CD4-positive, alpha-beta T cell (primary cell): Measurements from ENCODE around the gene ADSS1. TPM values are rescaled to one million over a fixed set of nuclear protein-coding genes. Genes with fewer than 3 reads are reported as not detected.

Source experiments
- ATAC-seq: fragments of 200-7000 bp; cut with Tn5 transposase; one replicate; pipeline ENCODE4 v1.10.0; 2022; ENCODE audit warnings: mild to moderate bottlenecking; ENCODE audit not compliant: poor library complexity
- CTCF ChIA-PET: fragments of 350-600 bp; sonication (Branson Sonifier 250); formaldehyde crosslinking; loops from one replicate; lab custom pipeline; 2021; ENCODE audit warnings: antibody characterized with exemption, inconsistent platforms; lab: Charles Lee
- POLR2A ChIA-PET: fragments of 350-600 bp; sonication (Branson Sonifier 250); formaldehyde crosslinking; loops from one replicate; lab custom pipeline; 2021; ENCODE audit warnings: antibody characterized with exemption, inconsistent platforms; lab: Charles Lee
- DNase-seq, 14 experiments: peaks; one replicate each; pipeline ENCODE4 v3.0.0-alpha.2; 2013 to 2020; ENCODE audit warnings: mixed read lengths in 2 of 14
- H3K27ac ChIP-seq, 2 donors: one replicate each; pipeline versions ENCODE4 v1.5.1 to v1.7.0; 2013; ENCODE audit warnings: low read length in 2 of 2, low read depth in 1 of 2, mild to moderate bottlenecking in 1 of 2
- H3K27me3 ChIP-seq, 2 experiments: 1 replicate in 1 of 2; 2 replicates in 1 of 2; pipeline versions ENCODE4 v1.6.1 to v1.7.0; 2013; ENCODE audit warnings: low read length in 2 of 2, control low read depth in 1 of 2, mild to moderate bottlenecking in 1 of 2, moderate library complexity in 1 of 2; ENCODE audit not compliant: insufficient read depth in 2 of 2, control insufficient read depth in 1 of 2
- H3K36me3 ChIP-seq: one replicate; pipeline ENCODE4 v1.6.1; 2013; ENCODE audit warnings: low read length, control low read depth; ENCODE audit not compliant: insufficient read depth
- H3K4me1 ChIP-seq: one replicate; pipeline ENCODE4 v1.6.1; 2013; ENCODE audit warnings: low read length, control low read depth; ENCODE audit not compliant: insufficient read depth
- H3K4me3 ChIP-seq: one replicate; pipeline ENCODE4 v1.5.1; 2013; ENCODE audit warnings: mild to moderate bottlenecking, low read length, moderate library complexity
- H3K9me3 ChIP-seq, 2 experiments: 1 replicate in 1 of 2; 2 replicates in 1 of 2; pipeline versions ENCODE4 v1.6.1 to v1.7.0; 2013; ENCODE audit warnings: low read length in 2 of 2, mild to moderate bottlenecking in 2 of 2, control low read depth in 1 of 2, moderate library complexity in 1 of 2; ENCODE audit not compliant: control insufficient read depth in 1 of 2, insufficient read depth in 1 of 2
- H3K27ac Mint-ChIP-seq: one replicate; pipeline ENCODE4 v1.8.0; 2020; ENCODE audit warnings: mixed read lengths
- H3K27me3 Mint-ChIP-seq: one replicate; pipeline ENCODE4 v1.8.0; 2021; ENCODE audit warnings: mixed read lengths
- H3K36me3 Mint-ChIP-seq: one replicate; pipeline ENCODE4 v1.8.0; 2021; ENCODE audit warnings: low read depth, mixed read lengths
- H3K4me1 Mint-ChIP-seq: one replicate; pipeline ENCODE4 v1.8.0; 2021; ENCODE audit warnings: low read depth, mixed read lengths
- H3K4me3 Mint-ChIP-seq: one replicate; pipeline ENCODE4 v1.8.0; 2020; ENCODE audit warnings: mild to moderate bottlenecking, mixed read lengths
- H3K9me3 Mint-ChIP-seq: one replicate; pipeline ENCODE4 v1.8.0; 2020; ENCODE audit warnings: mixed read lengths
- intact Hi-C, 2 experiments: fragments of 100-400 bp; cut with DNase I in 1 of 2; cut with micrococcal nuclease in 1 of 2; formaldehyde crosslinking; loops; one replicate each; pipeline versions ENCODE4 v1.15.1 to v1.9.0; 2023 to 2025; cut with DNase I, micrococcal nuclease
- total RNA-seq, 174 experiments: library from RNA in 2 of 174; stranded (reverse) in 2 of 174; gene quantifications; one replicate each; pipeline ENCODE4 v1.2.3 and lab custom pipeline; 2021 to 2026
- TF ChIP-seq, protein P1 (sequence below): fragments of 200-600 bp; IDR thresholded peaks from one replicate; pipeline ENCODE4 v1.8.0; 2022; ENCODE audit warnings: antibody characterized with exemption, mild to moderate bottlenecking

The ADSS1 gene
- total RNA-seq, 2 experiments from 2014 or later = 2.0 to 2.7 TPM

DNA sequence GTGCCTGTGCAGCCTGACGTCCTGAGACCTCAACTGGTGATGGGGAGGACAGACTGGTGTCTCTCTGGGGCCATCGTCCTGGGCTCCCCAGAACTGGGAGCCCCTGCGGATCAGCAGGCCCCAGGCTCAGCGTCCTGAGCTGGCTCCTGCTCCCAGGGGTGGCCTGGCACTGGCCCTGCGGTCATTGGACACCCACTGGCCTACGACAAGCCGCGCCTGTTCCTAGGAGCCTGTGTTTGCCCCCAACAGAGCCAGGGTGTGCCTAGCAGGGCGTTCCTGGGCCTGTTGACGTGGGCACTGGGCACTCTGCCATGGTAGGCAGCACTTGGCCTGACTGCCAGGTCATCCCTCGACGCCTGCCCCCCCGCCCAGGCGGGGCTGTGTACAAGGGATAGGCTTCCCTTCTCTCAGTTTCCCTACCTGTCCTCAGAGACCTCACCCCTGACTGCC is 8.4 kb downstream of the ADSS1 start:
- CTCF ChIA-PET = no interaction called here
- no peak for ATAC-seq

DNA sequence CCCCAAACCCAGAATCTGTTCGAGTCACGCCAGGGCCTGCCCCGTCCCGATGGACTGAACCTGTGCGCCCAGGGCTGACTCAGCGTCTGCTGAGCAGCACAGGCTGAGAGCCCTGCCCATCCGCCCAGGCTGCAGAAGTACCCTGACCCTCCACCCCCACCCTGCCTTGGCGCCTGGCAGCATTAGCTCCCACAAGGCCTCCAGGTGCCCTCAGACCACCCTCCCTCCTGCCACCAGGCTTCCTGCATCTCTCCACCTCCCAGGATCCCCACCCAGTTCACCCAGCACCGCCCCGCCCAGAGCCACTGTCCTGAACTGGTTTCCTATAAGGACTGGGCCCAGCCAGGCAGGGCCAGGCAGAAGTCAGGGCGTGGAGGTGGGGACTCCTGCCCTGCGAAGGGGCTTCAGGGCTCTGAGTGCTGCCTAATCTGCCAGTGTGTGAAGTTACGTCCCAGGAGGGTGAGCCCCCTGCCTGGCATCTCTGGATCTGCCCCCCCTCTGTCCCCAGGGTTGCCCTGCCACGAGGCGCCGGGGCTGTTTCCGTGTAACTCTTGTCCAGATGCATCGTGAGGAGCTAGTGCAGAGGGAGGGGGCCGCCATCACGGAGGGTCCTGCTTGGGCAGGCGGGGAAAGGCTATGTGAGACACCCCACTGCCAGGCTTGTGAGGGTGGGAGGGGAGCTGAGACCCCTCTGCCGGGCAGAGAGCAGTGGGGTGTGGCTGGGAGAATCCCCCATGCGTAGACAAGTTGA is 9.1 kb downstream of the ADSS1 start:
- DNase-seq = no peak
- H3K27ac ChIP-seq = no peak overlapping the region
- intact Hi-C loops = no loop called here
- ATAC-seq = no peak
- no peaks in the 10 kb centered on the region for H3K27me3 ChIP-seq
- H3K4me3 ChIP-seq = no peak overlapping the region
- no peaks in the 10 kb centered on the region for H3K36me3 ChIP-seq
- Mint-ChIP-seq H3K4me3 (no peak overlapping the region), H3K27ac (no peak overlapping the region), H3K4me1 (no peaks in the 10 kb centered on the region), H3K27me3 (no peaks in the 10 kb centered on the region), H3K36me3 (no peaks in the 10 kb centered on the region), H3K9me3 (no peaks in the 10 kb centered on the region)
- ChIA-PET CTCF (no interaction called here), POLR2A (no interaction called here)
- TF ChIP-seq, protein P1, sequence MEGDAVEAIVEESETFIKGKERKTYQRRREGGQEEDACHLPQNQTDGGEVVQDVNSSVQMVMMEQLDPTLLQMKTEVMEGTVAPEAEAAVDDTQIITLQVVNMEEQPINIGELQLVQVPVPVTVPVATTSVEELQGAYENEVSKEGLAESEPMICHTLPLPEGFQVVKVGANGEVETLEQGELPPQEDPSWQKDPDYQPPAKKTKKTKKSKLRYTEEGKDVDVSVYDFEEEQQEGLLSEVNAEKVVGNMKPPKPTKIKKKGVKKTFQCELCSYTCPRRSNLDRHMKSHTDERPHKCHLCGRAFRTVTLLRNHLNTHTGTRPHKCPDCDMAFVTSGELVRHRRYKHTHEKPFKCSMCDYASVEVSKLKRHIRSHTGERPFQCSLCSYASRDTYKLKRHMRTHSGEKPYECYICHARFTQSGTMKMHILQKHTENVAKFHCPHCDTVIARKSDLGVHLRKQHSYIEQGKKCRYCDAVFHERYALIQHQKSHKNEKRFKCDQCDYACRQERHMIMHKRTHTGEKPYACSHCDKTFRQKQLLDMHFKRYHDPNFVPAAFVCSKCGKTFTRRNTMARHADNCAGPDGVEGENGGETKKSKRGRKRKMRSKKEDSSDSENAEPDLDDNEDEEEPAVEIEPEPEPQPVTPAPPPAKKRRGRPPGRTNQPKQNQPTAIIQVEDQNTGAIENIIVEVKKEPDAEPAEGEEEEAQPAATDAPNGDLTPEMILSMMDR = no peak
- no peaks in the 10 kb centered on the region for H3K4me1 ChIP-seq
- peaks cover 0 to 4% of the 10 kb centered on the region in 2 experiments for H3K9me3 ChIP-seq

More for the DNA sequence above, 8.4 kb downstream of the ADSS1 start:
- H3K4me1 Mint-ChIP-seq = no peaks in the 10 kb centered on the region
- no peaks in the 10 kb centered on the region for H3K36me3 Mint-ChIP-seq
- intact Hi-C loops = no loop called here
- POLR2A ChIA-PET = no interaction called here
- no peaks in the 10 kb centered on the region for H3K9me3 Mint-ChIP-seq
- H3K27ac ChIP-seq = no peak overlapping the region
- no peaks in the 10 kb centered on the region for H3K4me1 ChIP-seq
- no peak overlapping the region for H3K4me3 ChIP-seq
- no peaks in the 10 kb centered on the region for H3K27me3 ChIP-seq
- H3K36me3 ChIP-seq = no peaks in the 10 kb centered on the region
- DNase-seq = no peak
- peaks cover 0 to 4% of the 10 kb centered on the region in 2 experiments for H3K9me3 ChIP-seq
- no peak overlapping the region for H3K27ac Mint-ChIP-seq
- no peaks in the 10 kb centered on the region for H3K27me3 Mint-ChIP-seq
- TF ChIP-seq, protein P1 = no peak
- H3K4me3 Mint-ChIP-seq = no peak overlapping the region

DNA sequence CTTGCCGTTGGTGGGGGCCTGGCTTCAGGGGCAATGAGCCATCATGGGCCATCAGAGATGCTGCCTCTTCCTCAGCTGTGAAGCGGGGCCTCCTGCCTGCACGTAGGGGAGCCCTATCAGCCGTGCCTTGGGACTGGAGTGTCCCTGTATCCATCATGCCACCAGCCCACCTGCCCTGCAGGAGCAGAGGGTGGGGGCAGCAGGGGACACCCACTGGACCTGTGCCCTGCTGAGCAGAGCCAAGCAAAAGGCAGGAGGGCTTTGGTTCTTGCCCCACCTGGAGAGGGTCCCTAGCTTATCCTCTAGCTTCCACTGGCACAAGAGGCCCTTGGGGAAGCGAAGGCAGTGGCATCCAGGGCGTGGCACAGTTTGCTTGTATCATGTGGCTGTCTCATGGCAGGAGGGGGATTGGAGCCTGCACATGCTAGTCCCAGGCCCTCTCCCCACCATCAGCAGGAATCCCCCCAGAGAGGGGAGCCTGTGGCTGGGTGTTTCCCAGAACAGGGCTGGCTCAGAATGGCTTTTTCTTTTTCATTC is 10.1 kb downstream of the ADSS1 start:
- CTCF ChIA-PET = no interaction called here
- Mint-ChIP-seq H3K9me3 (no peaks in the 10 kb centered on the region), H3K4me1 (no peaks in the 10 kb centered on the region), H3K27ac (no peak overlapping the region), H3K27me3 (no peaks in the 10 kb centered on the region), H3K36me3 (no peaks in the 10 kb centered on the region), H3K4me3 (no peak overlapping the region)
- intact Hi-C loops = no loop called here
- H3K9me3 ChIP-seq = peaks cover 0 to 3% of the 10 kb centered on the region in 2 experiments
- ATAC-seq = no peak
- H3K36me3 ChIP-seq = no peaks in the 10 kb centered on the region
- H3K4me3 ChIP-seq = no peak overlapping the region
- TF ChIP-seq, protein P1 = no peak
- no peak for DNase-seq
- POLR2A ChIA-PET = no interaction called here
- H3K4me1 ChIP-seq = no peaks in the 10 kb centered on the region
- H3K27me3 ChIP-seq = no peaks in the 10 kb centered on the region
- H3K27ac ChIP-seq = no peak overlapping the region
